Measurements from ENCODE around the gene ZHX3. TPM values are rescaled to one million over a fixed set of nuclear protein-coding genes. Genes with fewer than 3 reads are reported as not detected.

The ZHX3 gene
- polyA plus RNA-seq, 1 experiment: 24.1 TPM

DNA sequence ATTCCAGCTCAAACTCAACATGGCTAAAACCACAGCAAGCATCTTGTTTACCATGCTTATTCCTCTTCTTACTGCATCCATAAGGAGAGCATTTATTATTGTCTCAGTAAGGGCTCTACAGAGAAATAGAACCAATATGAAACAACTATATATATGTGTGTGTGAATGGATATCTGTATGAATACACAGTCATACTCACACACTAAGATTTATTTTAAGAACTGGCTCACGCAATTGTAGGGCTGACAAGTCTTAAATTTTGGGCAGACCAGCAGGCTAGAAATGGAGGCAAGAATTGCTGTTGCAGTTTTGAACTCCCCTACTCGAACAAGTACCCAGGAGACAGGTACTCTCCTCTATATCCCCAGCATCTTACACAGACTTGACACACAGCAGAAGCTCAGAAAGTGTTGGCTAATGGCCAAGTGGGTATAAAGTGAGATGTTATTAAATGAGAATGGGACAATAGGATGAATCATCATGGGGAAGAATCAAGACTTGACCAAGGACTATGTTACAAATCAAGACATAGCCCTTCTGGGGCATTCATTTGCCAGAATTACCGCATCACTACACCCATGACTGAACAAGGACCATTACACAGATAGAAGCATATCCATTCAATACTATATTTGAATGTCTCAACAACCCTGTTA is 13.0 kb downstream of the ZHX3 start:
- no peak for DNase-seq (ENCODE audit: low read depth, low spot score)
- no peak overlapping the region for H3K4me3 ChIP-seq (ENCODE audit: low read depth, low read length)
- no peak overlapping the region for H3K27ac ChIP-seq (ENCODE audit: low read depth, low read length)
- H3K27me3 ChIP-seq (ENCODE audit: control insufficient read depth, insufficient read depth, low read length): no peaks in the 10 kb centered on the region
- TF ChIP-seq, protein P1, sequence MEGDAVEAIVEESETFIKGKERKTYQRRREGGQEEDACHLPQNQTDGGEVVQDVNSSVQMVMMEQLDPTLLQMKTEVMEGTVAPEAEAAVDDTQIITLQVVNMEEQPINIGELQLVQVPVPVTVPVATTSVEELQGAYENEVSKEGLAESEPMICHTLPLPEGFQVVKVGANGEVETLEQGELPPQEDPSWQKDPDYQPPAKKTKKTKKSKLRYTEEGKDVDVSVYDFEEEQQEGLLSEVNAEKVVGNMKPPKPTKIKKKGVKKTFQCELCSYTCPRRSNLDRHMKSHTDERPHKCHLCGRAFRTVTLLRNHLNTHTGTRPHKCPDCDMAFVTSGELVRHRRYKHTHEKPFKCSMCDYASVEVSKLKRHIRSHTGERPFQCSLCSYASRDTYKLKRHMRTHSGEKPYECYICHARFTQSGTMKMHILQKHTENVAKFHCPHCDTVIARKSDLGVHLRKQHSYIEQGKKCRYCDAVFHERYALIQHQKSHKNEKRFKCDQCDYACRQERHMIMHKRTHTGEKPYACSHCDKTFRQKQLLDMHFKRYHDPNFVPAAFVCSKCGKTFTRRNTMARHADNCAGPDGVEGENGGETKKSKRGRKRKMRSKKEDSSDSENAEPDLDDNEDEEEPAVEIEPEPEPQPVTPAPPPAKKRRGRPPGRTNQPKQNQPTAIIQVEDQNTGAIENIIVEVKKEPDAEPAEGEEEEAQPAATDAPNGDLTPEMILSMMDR (IDR thresholded peaks at IDR 0.05; ENCODE audit: low read depth, low read length): no peak
- ChIA-PET POLR2A (interaction anchor here (0.6 kb wide), 1 partner anchor 124 kb away, joined by 4 read pairs; no protein-coding TSS in a partner anchor), CTCF (no interaction called here)
- H3K9me3 ChIP-seq (ENCODE audit: control insufficient read depth, insufficient read depth, low read length): no peaks in the 10 kb centered on the region

DNA sequence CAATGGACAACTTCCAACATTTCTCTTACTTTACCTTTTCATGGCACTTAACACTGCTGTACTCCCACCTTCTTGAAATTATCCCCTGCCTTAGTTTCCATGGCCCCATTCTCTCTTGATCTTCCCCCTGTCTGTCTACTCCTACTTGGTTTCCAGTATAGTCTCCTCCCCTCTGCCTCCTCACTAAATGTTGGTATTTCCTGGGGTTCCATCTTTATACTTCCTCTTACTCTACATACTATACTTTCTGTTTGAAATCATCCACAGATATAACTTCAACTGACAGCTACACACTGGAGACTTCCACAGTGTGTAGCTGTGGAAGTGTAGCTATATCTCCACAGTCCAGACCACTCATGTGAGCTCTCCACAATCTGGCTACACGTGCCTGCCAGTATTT is 13.5 kb downstream of the ZHX3 start:
- no peak for DNase-seq (ENCODE audit: low read depth, low spot score)
- TF ChIP-seq, protein P1 (IDR thresholded peaks at IDR 0.05; ENCODE audit: low read depth, low read length): no peak
- CTCF ChIA-PET: no interaction called here
- H3K27me3 ChIP-seq (ENCODE audit: control insufficient read depth, insufficient read depth, low read length): no peaks in the 10 kb centered on the region
- H3K4me3 ChIP-seq (ENCODE audit: low read depth, low read length): no peak overlapping the region
- no peak overlapping the region for H3K27ac ChIP-seq (ENCODE audit: low read depth, low read length)
- POLR2A ChIA-PET: no interaction called here
- no peaks in the 10 kb centered on the region for H3K9me3 ChIP-seq (ENCODE audit: control insufficient read depth, insufficient read depth, low read length)

DNA sequence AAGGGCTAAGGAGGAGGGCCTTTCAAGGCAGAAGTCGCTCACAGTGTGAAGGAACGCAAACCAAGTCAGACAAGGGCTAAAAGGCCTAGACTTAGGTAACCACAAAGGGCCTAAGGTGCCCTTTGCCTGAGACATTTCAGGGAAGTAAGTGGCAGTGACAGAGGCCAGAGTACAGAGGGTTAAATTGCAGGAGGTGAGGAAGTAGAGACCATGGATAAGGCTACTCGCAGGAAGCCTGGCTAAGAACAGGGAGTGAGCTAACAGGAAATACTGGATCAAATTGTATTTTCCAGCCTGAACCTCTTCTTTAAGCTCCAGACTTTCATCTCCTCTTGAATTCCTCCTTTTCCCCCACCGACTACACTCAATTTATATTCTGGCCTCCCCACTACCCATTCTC is 16.6 kb downstream of the ZHX3 start:
- DNase-seq (ENCODE audit: low read depth, low spot score): no peak
- POLR2A ChIA-PET: no interaction called here
- Histone ChIP-seq H3K9me3 (ENCODE audit: control insufficient read depth, insufficient read depth, low read length) (no peaks in the 10 kb centered on the region), H3K4me3 (ENCODE audit: low read depth, low read length) (no peak overlapping the region), H3K27ac (ENCODE audit: low read depth, low read length) (no peak overlapping the region), H3K27me3 (ENCODE audit: control insufficient read depth, insufficient read depth, low read length) (no peaks in the 10 kb centered on the region)
- CTCF ChIA-PET: no interaction called here
- TF ChIP-seq, protein P1 (IDR thresholded peaks at IDR 0.05; ENCODE audit: low read depth, low read length): no peak

DNA sequence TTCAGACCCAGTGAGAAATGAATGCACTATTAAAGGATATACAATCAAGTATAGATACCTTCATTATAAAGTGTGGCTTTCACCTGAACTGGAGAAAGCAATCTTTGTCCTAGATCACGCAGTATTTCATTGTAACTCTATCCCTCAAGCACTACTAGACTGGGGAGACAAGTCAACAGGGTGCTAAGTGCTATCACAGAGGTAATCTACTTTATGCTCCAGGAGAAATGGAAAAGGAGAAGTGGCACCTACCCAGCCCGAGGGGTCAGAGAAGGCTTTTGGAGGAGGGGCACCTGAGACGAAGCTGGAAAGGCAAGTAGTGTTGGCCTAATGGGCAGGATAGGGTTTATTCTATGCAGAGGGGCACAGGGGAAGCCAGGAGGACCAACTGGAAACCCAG is 17.1 kb downstream of the ZHX3 start:
- no peak overlapping the region for H3K27ac ChIP-seq (ENCODE audit: low read depth, low read length)
- TF ChIP-seq, protein P1 (IDR thresholded peaks at IDR 0.05; ENCODE audit: low read depth, low read length): no peak
- POLR2A ChIA-PET: no interaction called here
- DNase-seq (ENCODE audit: low read depth, low spot score): no peak
- H3K27me3 ChIP-seq (ENCODE audit: control insufficient read depth, insufficient read depth, low read length): no peaks in the 10 kb centered on the region
- no peak overlapping the region for H3K4me3 ChIP-seq (ENCODE audit: low read depth, low read length)
- CTCF ChIA-PET: no interaction called here
- H3K9me3 ChIP-seq (ENCODE audit: control insufficient read depth, insufficient read depth, low read length): no peaks in the 10 kb centered on the region; the same call in 1 of the 2 replicates

DNA sequence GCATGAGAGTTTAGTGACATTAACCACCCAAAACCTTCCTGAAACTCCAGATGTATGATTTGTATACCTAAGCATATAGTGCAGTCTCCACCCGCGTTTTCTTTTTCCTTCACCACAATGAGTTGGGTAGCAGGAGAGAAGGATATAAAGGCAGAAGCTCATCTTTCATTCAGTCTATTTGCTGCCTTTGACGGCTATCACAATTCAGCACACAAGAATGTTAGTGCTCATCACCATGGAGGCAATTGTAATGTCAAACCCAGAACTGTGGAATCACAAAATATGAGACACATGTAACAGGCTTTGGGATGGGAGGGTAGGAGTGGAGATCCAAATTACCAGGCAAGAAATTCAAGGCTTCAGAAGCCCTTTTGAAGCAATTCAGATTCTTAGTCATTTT is 17.6 kb downstream of the ZHX3 start:
- ChIA-PET CTCF (no interaction called here), POLR2A (no interaction called here)

More for the DNA sequence above, 17.6 kb downstream of the ZHX3 start:
- Histone ChIP-seq H3K9me3 (ENCODE audit: control insufficient read depth, insufficient read depth, low read length) (no peaks in the 10 kb centered on the region; the same call in 1 of the 2 replicates), H3K27ac (ENCODE audit: low read depth, low read length) (no peak overlapping the region), H3K27me3 (ENCODE audit: control insufficient read depth, insufficient read depth, low read length) (no peaks in the 10 kb centered on the region), H3K4me3 (ENCODE audit: low read depth, low read length) (no peak overlapping the region)
- no peak for DNase-seq (ENCODE audit: low read depth, low spot score)
- TF ChIP-seq, protein P1 (IDR thresholded peaks at IDR 0.05; ENCODE audit: low read depth, low read length): no peak

All from AG04450 (cell line).